GM12892 (cell line): ENCODE data around the gene DOCK4.
"Not testable (repeated sequence)": the region's sequence is repeated elsewhere in the genome, so short reads cannot be mapped to it uniquely, and the experiment has no call there.

Source experiments
- DNase-seq: peaks from one replicate; pipeline ENCODE4 v3.0.0; 2011; ENCODE audit not compliant: insufficient read length
- FAIRE-seq: peaks from 2 replicates; lab custom pipeline; 2011; peaks lifted over from hg19 to GRCh38; lab: Jason Lieb, UNC
- POLR2A ChIP-seq: IDR thresholded peaks from 2 replicates; pipeline ENCODE4 v1.6.1; 2011; ENCODE audit warnings: low read depth, low read length, control low read depth
- POLR2AphosphoS5 ChIP-seq: IDR thresholded peaks from 2 replicates; pipeline ENCODE4 v1.6.1; 2011; ENCODE audit warnings: low read depth, low read length, control low read depth
- TAF1 ChIP-seq: IDR thresholded peaks from 2 replicates; pipeline ENCODE4 v1.6.1; 2011; ENCODE audit warnings: low read depth, mild to moderate bottlenecking, control low read depth, low read length, borderline replicate concordance

The DOCK4 gene

GRCh38 chr7:111910656-111911055 is 295.5 kb downstream of the DOCK4 start:
- TF ChIP-seq TAF1, result no peak
- TF ChIP-seq POLR2A, result no peak
- no peak for TF ChIP-seq POLR2AphosphoS5
- no peak for DNase-seq
- no peak for FAIRE-seq

- not testable (repeated sequence) for DNase-seq, FAIRE-seq
Observed at GRCh38 chr7:111908673-111909072, 297.5 kb downstream of the DOCK4 start.

- no peak for TF ChIP-seq POLR2A
- no peak for TF ChIP-seq TAF1
- TF ChIP-seq POLR2AphosphoS5, result no peak
- FAIRE-seq, result no peak
- no peak for DNase-seq
Observed at GRCh38 chr7:111903797-111904196, 302.4 kb downstream of the DOCK4 start.

- no peak for TF ChIP-seq POLR2A
- TF ChIP-seq POLR2AphosphoS5, result no peak
- TF ChIP-seq TAF1, result no peak
- no peak for FAIRE-seq
- DNase-seq, result no peak
Observed at GRCh38 chr7:111903016-111903415, 303.2 kb downstream of the DOCK4 start.

- DNase-seq (no peak), FAIRE-seq (no peak)
- TF ChIP-seq TAF1, result no peak
Observed at GRCh38 chr7:111900283-111900682, 305.9 kb downstream of the DOCK4 start.

GRCh38 chr7:111895049-111895448 is 311.1 kb downstream of the DOCK4 start:
- FAIRE-seq, result no peak
- DNase-seq, result no peak
- TF ChIP-seq POLR2AphosphoS5 (no peak), POLR2A (no peak), TAF1 (no peak)

- TF ChIP-seq POLR2A (no peak), POLR2AphosphoS5 (no peak), TAF1 (no peak)
- FAIRE-seq (no peak), DNase-seq (no peak)
Observed at GRCh38 chr7:111894518-111894917, 311.7 kb downstream of the DOCK4 start.

GRCh38 chr7:111893190-111893589 is 313.0 kb downstream of the DOCK4 start:
- TF ChIP-seq POLR2AphosphoS5, result no peak
- TF ChIP-seq POLR2A, result no peak
- TF ChIP-seq TAF1, result no peak
- no peak for FAIRE-seq
- no peak for DNase-seq

- TF ChIP-seq POLR2A, result no peak
- TF ChIP-seq TAF1, result no peak
- no peak for TF ChIP-seq POLR2AphosphoS5
- DNase-seq, result no peak
- FAIRE-seq, result no peak
Observed at GRCh38 chr7:111892588-111892987, 313.6 kb downstream of the DOCK4 start.

GRCh38 chr7:111887734-111888133 is 318.5 kb downstream of the DOCK4 start:
- FAIRE-seq (no peak), DNase-seq (no peak)
- no peak for TF ChIP-seq POLR2A
- no peak for TF ChIP-seq TAF1
- TF ChIP-seq POLR2AphosphoS5, result no peak

- DNase-seq, result no peak
- FAIRE-seq, result no peak
- TF ChIP-seq POLR2AphosphoS5 (no peak), POLR2A (no peak), TAF1 (no peak)
Observed at GRCh38 chr7:111886233-111886632, 320.0 kb downstream of the DOCK4 start.

GRCh38 chr7:111883241-111883640 is 323.0 kb downstream of the DOCK4 start:
- DNase-seq, result no peak
- TF ChIP-seq TAF1, result no peak
- no peak for TF ChIP-seq POLR2AphosphoS5
- TF ChIP-seq POLR2A, result no peak
- FAIRE-seq, result no peak

- TF ChIP-seq POLR2AphosphoS5 (no peak), POLR2A (no peak), TAF1 (no peak)
- FAIRE-seq (no peak), DNase-seq (no peak)
Observed at GRCh38 chr7:111878785-111879184, 327.4 kb downstream of the DOCK4 start.
